Measurements from ENCODE around the gene CYP2A13. TPM values are rescaled to one million over a fixed set of nuclear protein-coding genes. Genes with fewer than 3 reads are reported as not detected.
A peak's percentile ranks its signal among the peaks of the same experiment; 100 is the strongest.

Gene CYP2A13
- total RNA-seq, 4 donors from 2014 or later = not detected

- H3K27me3 ChIP-seq = no peaks in the 10 kb centered on the region
- H3K27ac ChIP-seq = no peak overlapping the region
- intact Hi-C loops (cut with DNase I) = no loop called here
- no peaks in the 10 kb centered on the region for H3K9me3 ChIP-seq
- no peak overlapping the region for H3K4me3 ChIP-seq (replicated peaks in 1 of 3)
- no peaks in the 10 kb centered on the region for H3K36me3 ChIP-seq
- DNase-seq = peak; percentile 68 to 74
- peak; percentile 42 to 82 (median 56) for TF ChIP-seq CTCF (IDR thresholded peaks at IDR 0.05)
- TF ChIP-seq POLR2A (IDR thresholded peaks at IDR 0.05) = no peak
- 27 to 36% methylated on average over 7 of the region's 7 CpGs for WGBS, 2 donors
- no peaks in the 10 kb centered on the region for H3K4me1 ChIP-seq
These were observed 56.2 kb downstream of the CYP2A13 start for GRCh38 chr19:41144403-41144802.

Other genes starting within 250 kb of the CYP2A13 start
- not detected for gene CYP2A6, start 238.0 kb upstream of the CYP2A13 start, total RNA-seq
- not detected for gene CYP2A7, start 206.2 kb upstream of the CYP2A13 start, total RNA-seq
- not detected for gene CYP2B6, start 97.2 kb upstream of the CYP2A13 start, total RNA-seq
- gene CYP2F1, start 26.0 kb downstream of the CYP2A13 start, total RNA-seq = not detected
- gene CYP2S1, start 104.8 kb downstream of the CYP2A13 start, total RNA-seq = 1 to 10 TPM in 3 of 4 donors, not detected in 1; 1.0 to 2.3 (median 1.0) TPM
- 10 to 100 TPM; 17.5 to 61.3 (median 35.4) TPM for gene AXL, start 130.8 kb downstream of the CYP2A13 start, total RNA-seq
- 100 to 1,000 TPM; 129 to 180 (median 150) TPM for gene HNRNPUL1, start 175.9 kb downstream of the CYP2A13 start, total RNA-seq
- 10 to 100 TPM; 10.6 to 22.0 (median 19.3) TPM for gene CCDC97, start 221.7 kb downstream of the CYP2A13 start, total RNA-seq

All from thyroid gland (tissue), 4 donors.